GM12878 (cell line): ENCODE data around the gene TGIF2. TPM values are rescaled to one million over a fixed set of nuclear protein-coding genes. Genes with fewer than 3 reads are reported as not detected.

Experiments used
- ATAC-seq: fragments of 200-7000 bp; cut with Tn5 transposase; 3 replicates; pipeline ENCODE4 v1.9.1; 2020; ENCODE audit warnings: mild to moderate bottlenecking, moderate library complexity
- BruUV-seq: library from RNA; stranded (reverse); fragments of 400-500 nt; replicated peaks from 2 replicates; lab custom pipeline; 2021; lab: Mats Ljungman, UMichigan
- CTCF ChIA-PET: fragments of 300-600 bp; sonication (Branson Sonifier 250); formaldehyde crosslinking; extraction: SDS; loops from one replicate; lab custom pipeline; 2021; ENCODE audit warnings: inconsistent platforms; lab: Yijun Ruan, JAX
- POLR2A ChIA-PET: fragments of 350-600 bp; formaldehyde crosslinking; extraction: SDS; loops from one replicate; lab custom pipeline; 2021; ENCODE audit warnings: inconsistent platforms; lab: Charles Lee
- RAD21 ChIA-PET: fragments of 300-600 bp; sonication (Branson Sonifier 250); formaldehyde crosslinking; loops from one replicate; lab custom pipeline; 2023; ENCODE audit warnings: antibody characterized with exemption; ENCODE audit not compliant: unreplicated experiment; lab: Charles Lee
- SMC1A ChIA-PET: fragments of 300-600 bp; sonication (Branson Sonifier 250); formaldehyde crosslinking; loops from one replicate; lab custom pipeline; 2023; ENCODE audit not compliant: unreplicated experiment, uncharacterized antibody; lab: Charles Lee
- DNase-seq: peaks from one replicate; pipeline ENCODE4 v3.0.0-alpha.2; 2011; ENCODE audit warnings: low read depth, low spot score
- FAIRE-seq: peaks from 3 replicates; lab custom pipeline; 2011; peaks lifted over from hg19 to GRCh38; lab: Jason Lieb, UNC
- H2AFZ ChIP-seq: 2 replicates; pipeline ENCODE4 v1.6.0; 2011; ENCODE audit warnings: low read depth, low read length, control low read depth; ENCODE audit not compliant: control insufficient read depth
- H3K27ac ChIP-seq: 2 replicates; pipeline ENCODE4 v1.5.1; 2011; ENCODE audit warnings: control low read depth; ENCODE audit not compliant: control insufficient read depth, insufficient read depth
- H3K27me3 ChIP-seq, 2 experiments: replicated peaks in 1 of 2; 2 replicates each; pipeline versions ENCODE4 v1.6.0 to v1.6.1; 2011; ENCODE audit warnings: low read length in 1 of 2; ENCODE audit not compliant: control insufficient read depth in 2 of 2, insufficient read depth in 2 of 2
- H3K36me3 ChIP-seq, 2 experiments: 2 replicates each; pipeline ENCODE4 v1.5.1; 2011; ENCODE audit warnings: low read length in 1 of 2; ENCODE audit not compliant: control insufficient read depth in 2 of 2, insufficient read depth in 2 of 2
- H3K4me1 ChIP-seq: 2 replicates; pipeline ENCODE4 v1.6.1; 2011; ENCODE audit warnings: mild to moderate bottlenecking, low read length, moderate library complexity, mixed read lengths; ENCODE audit not compliant: control insufficient read depth, insufficient read depth
- H3K4me2 ChIP-seq: 2 replicates; pipeline ENCODE4 v1.6.0; 2011; ENCODE audit warnings: control low read depth; ENCODE audit not compliant: control insufficient read depth, insufficient read depth
- H3K4me3 ChIP-seq: fragments of 200-600 bp; sonication (generic); 2 replicates; pipeline ENCODE4 v1.5.1; 2016
- H3K79me2 ChIP-seq: 2 replicates; pipeline ENCODE4 v1.6.0; 2011; ENCODE audit warnings: low read length; ENCODE audit not compliant: control insufficient read depth, insufficient read depth
- H3K9ac ChIP-seq: 2 replicates; pipeline ENCODE4 v1.8.0; 2011; ENCODE audit warnings: low read length, control low read depth, mixed read lengths; ENCODE audit not compliant: control insufficient read depth, insufficient read depth
- H3K9me3 ChIP-seq: replicated peaks from 3 replicates; pipeline ENCODE4 v1.5.1; 2011; ENCODE audit warnings: mild to moderate bottlenecking, low read length; ENCODE audit not compliant: control insufficient read depth, insufficient read depth
- H4K20me1 ChIP-seq: 2 replicates; pipeline ENCODE4 v1.6.0; 2011; ENCODE audit not compliant: control insufficient read depth, insufficient read depth
- CEBPZ ChIP-seq: fragments of 150-350 bp; IDR thresholded peaks from 2 replicates; pipeline ENCODE4 v1.6.1; 2016; ENCODE audit warnings: low read depth, low read length
- CREM ChIP-seq: IDR thresholded peaks from 2 replicates; pipeline ENCODE4 v1.6.1; 2014; ENCODE audit warnings: antibody characterized with exemption, low read depth
- HCFC1 ChIP-seq: fragments of 150-350 bp; IDR thresholded peaks from 2 replicates; pipeline ENCODE4 v1.6.1; 2014; ENCODE audit warnings: low read length
- PBX3 ChIP-seq: IDR thresholded peaks from 2 replicates; pipeline ENCODE4 v1.6.1; 2011; ENCODE audit warnings: mild to moderate bottlenecking, low read depth, low read length, moderate library complexity; ENCODE audit not compliant: insufficient replicate concordance
- RELB ChIP-seq: fragments of 450-650 bp; IDR thresholded peaks from 2 replicates; pipeline ENCODE4 v1.6.1; 2017; ENCODE audit warnings: low read depth, mild to moderate bottlenecking, moderate library complexity
- RUNX3 ChIP-seq: IDR thresholded peaks from 2 replicates; pipeline ENCODE4 v1.6.1; 2012; ENCODE audit warnings: low read length, inconsistent platforms
- SIN3A ChIP-seq: IDR thresholded peaks from 2 replicates; pipeline ENCODE4 v1.6.1; 2012; ENCODE audit warnings: low read depth, low read length, improper control_type of control experiment
- TCF3 ChIP-seq: IDR thresholded peaks from 2 replicates; pipeline ENCODE4 v1.6.1; 2012; ENCODE audit warnings: low read depth, mild to moderate bottlenecking, low read length, borderline replicate concordance; ENCODE audit not compliant: insufficient read depth
- WGBS: methylation state at CpG from one replicate; pipeline ENCODE4 v1.1.6; 2016; ENCODE audit warnings: low lambda C conversion rate; ENCODE audit not compliant: insufficient replicate concordance, insufficient coverage; ENCODE audit errors: missing lambda C conversion rate; 5-methylcytosine and 5-hydroxymethylcytosine counted together
- in situ Hi-C: fragments of 300-500 bp; cut with MboI; formaldehyde crosslinking; loops from 9 replicates; pipeline ENCODE4 v1.14.3; 2018; ENCODE audit warnings: mixed read lengths
- intact Hi-C: fragments of 100-400 bp; cut with micrococcal nuclease; formaldehyde crosslinking; loops from one replicate; pipeline ENCODE4 v1.14.2; 2022; ENCODE audit not compliant: unreplicated experiment
- polyA plus RNA-seq, 11 experiments: library from polyadenylated mRNA; depleted of rRNA in 4 of 11; unstranded in 6 of 11; stranded (reverse) in 5 of 11; fragments of >200 nt; fragmentation: Nextera tagmentation in 4 of 11; fragmentation: Illumina TruSeq in 1 of 11; extraction: Ambion mirVana in 4 of 11; extraction: Trizol in 1 of 11; gene quantifications; 1 replicate in 1 of 11; 2 replicates in 10 of 11; pipeline versions ENCODE4 v1.2.1 to v1.2.3, GENCODE V29; 2011 to 2016; ENCODE audit warnings: inconsistent platforms in 2 of 11, missing spikeins in 2 of 11, low read depth in 1 of 11
- total RNA-seq, 4 experiments: library from RNA; depleted of rRNA in 3 of 4; stranded (reverse); fragments of >200 nt in 3 of 4; fragmentation: Illumina TruSeq in 1 of 4; extraction: Trizol in 1 of 4; gene quantifications; 2 replicates each; pipeline versions ENCODE4 v1.2.1 to v1.2.3, GENCODE V29; 2013 to 2021

The TGIF2 gene
- total and polyA plus RNA-seq, 10 of the 15 experiments (the other 5 are each of a cell fraction or from before 2014, with no cell fraction given) = 13.1 to 47.1 (median 36.6) TPM

- Histone ChIP-seq H3K36me3 (peaks cover 9 to 13% of the 10 kb centered on the region in 2 experiments; a peak in 3 of 4 replicates), H3K4me1 (no peaks in the 10 kb centered on the region), H3K79me2 (no peaks in the 10 kb centered on the region), H3K9me3 (no peaks in the 10 kb centered on the region), H4K20me1 (no peaks in the 10 kb centered on the region), H3K9ac (no peak overlapping the region), H3K27me3 (no peaks in the 10 kb centered on the region), H3K4me2 (no peak overlapping the region), H3K4me3 (no peak overlapping the region), H3K27ac (no peak overlapping the region), H2AFZ (no peak overlapping the region)
- intact Hi-C loops (no loop called here), in situ Hi-C loops (no loop called here)
- FAIRE-seq (no peak), ATAC-seq (no peak), DNase-seq (no peak)
- ChIA-PET RAD21 (no interaction called here), CTCF (no interaction called here), POLR2A (interaction anchor here (0.9 kb wide), 1 partner anchor 12 kb away, joined by 6 read pairs; no protein-coding TSS in a partner anchor), SMC1A (no interaction called here)
- no TSS peak for BruUV-seq
- TF ChIP-seq RELB = no peak
- WGBS = 91% methylated on average over 17 of the region's 17 CpGs
Measured at GRCh38 chr20:36525620-36526365, 47.6 kb upstream of the TGIF2 start.

GRCh38 chr20:36526521-36527011, 46.8 kb upstream of the TGIF2 start:
- SMC1A ChIA-PET = no interaction called here
- H2AFZ ChIP-seq = no peak overlapping the region
- peaks cover 2% of the 10 kb centered on the region; the same call in 1 of the 2 replicates for H3K4me1 ChIP-seq
- FAIRE-seq (no peak), DNase-seq (no peak), ATAC-seq (no peak)
- intact Hi-C loops (no loop called here), in situ Hi-C loops (no loop called here)
- H3K9me3 ChIP-seq = no peaks in the 10 kb centered on the region
- no peaks in the 10 kb centered on the region for H3K27me3 ChIP-seq
- H3K79me2 ChIP-seq = no peaks in the 10 kb centered on the region
- no peak overlapping the region for H3K4me3 ChIP-seq
- no peaks in the 10 kb centered on the region for H4K20me1 ChIP-seq
- H3K36me3 ChIP-seq = peaks cover 9 to 13% of the 10 kb centered on the region in 2 experiments; a peak in 3 of 4 replicates
- H3K27ac ChIP-seq = no peak overlapping the region
- no peak overlapping the region for H3K4me2 ChIP-seq
- no TSS peak for BruUV-seq
- RAD21 ChIA-PET = no interaction called here
- no peak overlapping the region for H3K9ac ChIP-seq
- 95% methylated on average over 29 of the region's 29 CpGs for WGBS
- CTCF ChIA-PET = no interaction called here
- POLR2A ChIA-PET = interaction anchor here (0.9 kb wide), 1 partner anchor 11 kb away, joined by 6 read pairs; no protein-coding TSS in a partner anchor
- no peak for TF ChIP-seq SIN3A
- no peak for TF ChIP-seq HCFC1
- TF ChIP-seq CREM = no peak
- TF ChIP-seq RUNX3 = no peak
- TF ChIP-seq TCF3 = no peak
- no peak for TF ChIP-seq CEBPZ
- TF ChIP-seq PBX3 = no peak
